Measurements from ENCODE around the gene NECTIN2. TPM values are rescaled to one million over a fixed set of nuclear protein-coding genes. Genes with fewer than 3 reads are reported as not detected.

The NECTIN2 gene
- total RNA-seq, 4 donors from 2014 or later: 27.6 to 47.8 (median 41.6) TPM

GRCh38 chr19:44839276-44839675 is 6.8 kb upstream of the NECTIN2 start:
- peaks cover 13% of the 10 kb centered on the region for H3K27me3 ChIP-seq
- peaks cover 0 to 3% (median 0%) of the 10 kb centered on the region in 3 donors for H3K4me1 ChIP-seq
- TF ChIP-seq POLR2A (IDR thresholded peaks at IDR 0.05) (no peak), EP300 (IDR thresholded peaks at IDR 0.05) (no peak), POLR2AphosphoS5 (IDR thresholded peaks at IDR 0.05) (no peak), CTCF (IDR thresholded peaks at IDR 0.05) (no peak)
- no peaks in the 10 kb centered on the region for H3K36me3 ChIP-seq
- no peak overlapping the region for H3K27ac ChIP-seq
- no peaks in the 10 kb centered on the region for H3K9me3 ChIP-seq
- no peak overlapping the region for H3K4me3 ChIP-seq
- 83 to 90% methylated on average over 2 of the region's 2 CpGs for WGBS, 2 donors (ENCODE audit: low coverage in 1 of 2)
- ATAC-seq: no peak

GRCh38 chr19:44840811-44841210 is 5.3 kb upstream of the NECTIN2 start:
- H3K4me1 ChIP-seq: peaks cover 0 to 18% (median 5%) of the 10 kb centered on the region in 3 donors
- H3K27ac ChIP-seq: no peak overlapping the region
- no peaks in the 10 kb centered on the region for H3K9me3 ChIP-seq
- WGBS, 2 donors (ENCODE audit: low coverage in 1 of 2): 58% methylated on average over 5 of the region's 7 CpGs; no CpG with 5 or more reads in 1 of the 2 donors
- no peak for ATAC-seq
- H3K4me3 ChIP-seq: no peak overlapping the region
- TF ChIP-seq POLR2AphosphoS5 (IDR thresholded peaks at IDR 0.05): no peak
- TF ChIP-seq POLR2A (IDR thresholded peaks at IDR 0.05): no peak
- no peak for TF ChIP-seq EP300 (IDR thresholded peaks at IDR 0.05)
- no peak for TF ChIP-seq CTCF (IDR thresholded peaks at IDR 0.05)
- no peaks in the 10 kb centered on the region for H3K36me3 ChIP-seq
- peaks cover 7% of the 10 kb centered on the region for H3K27me3 ChIP-seq

GRCh38 chr19:44841231-44841630 is 4.9 kb upstream of the NECTIN2 start:
- ATAC-seq: no peak
- H3K27me3 ChIP-seq: peaks cover 3% of the 10 kb centered on the region
- TF ChIP-seq CTCF (IDR thresholded peaks at IDR 0.05) (no peak), POLR2A (IDR thresholded peaks at IDR 0.05) (no peak), POLR2AphosphoS5 (IDR thresholded peaks at IDR 0.05) (no peak), EP300 (IDR thresholded peaks at IDR 0.05) (no peak)
- 77 to 88% methylated on average over 2 to 3 of the region's 3 CpGs for WGBS, 2 donors (ENCODE audit: low coverage in 1 of 2)
- H3K4me3 ChIP-seq: no peak overlapping the region
- no peaks in the 10 kb centered on the region for H3K9me3 ChIP-seq
- peaks cover 0 to 18% (median 5%) of the 10 kb centered on the region in 3 donors for H3K4me1 ChIP-seq
- H3K36me3 ChIP-seq: no peaks in the 10 kb centered on the region
- H3K27ac ChIP-seq: no peak overlapping the region

- peak overlapping the region; percentile 15 to 99 for H3K4me3 ChIP-seq
- WGBS, 2 donors (ENCODE audit: low coverage in 1 of 2): 9 to 10% methylated on average over 2 to 12 of the region's 12 CpGs
These were observed 848 bp upstream of the NECTIN2 start for GRCh38 chr19:44845286-44845611.

More at GRCh38 chr19:44845286-44845611, 848 bp upstream of the NECTIN2 start:
- H3K36me3 ChIP-seq: no peaks in the 10 kb centered on the region
- no peak for ATAC-seq
- peaks cover 0 to 43% (median 15%) of the 10 kb centered on the region in 3 donors for H3K4me1 ChIP-seq
- peak overlapping the region in 3 of 4 donors; percentile 93 to 96 (median 96) for H3K27ac ChIP-seq
- H3K9me3 ChIP-seq: no peaks in the 10 kb centered on the region
- no peaks in the 10 kb centered on the region for H3K27me3 ChIP-seq
- no peak for TF ChIP-seq EP300 (IDR thresholded peaks at IDR 0.05)
- no peak for TF ChIP-seq POLR2A (IDR thresholded peaks at IDR 0.05)
- no peak for TF ChIP-seq POLR2AphosphoS5 (IDR thresholded peaks at IDR 0.05)
- TF ChIP-seq CTCF (IDR thresholded peaks at IDR 0.05): no peak
